CD4-positive, alpha-beta T cell treated with Interleukin-15 for 4 hours (primary cell): ENCODE data around the gene NCKAP5L.
A peak's percentile ranks its signal among the peaks of the same experiment; 100 is the strongest.
"Not testable (repeated sequence)": the region's sequence is repeated elsewhere in the genome, so short reads cannot be mapped to it uniquely, and the experiment has no call there.

Source experiments
- DNase-seq: peaks from one replicate; pipeline ENCODE4 v3.0.0-alpha.2; 2020; ENCODE audit warnings: low spot score

Gene NCKAP5L

GRCh38 chr12:49865782-49866135 is 37.5 kb upstream of the NCKAP5L start:
- DNase-seq, result no peak

- DNase-seq, result no peak
Observed at GRCh38 chr12:49865109-49865781, 37.0 kb upstream of the NCKAP5L start.

GRCh38 chr12:49864798-49865090 is 36.5 kb upstream of the NCKAP5L start:
- DNase-seq, result no peak

GRCh38 chr12:49863946-49864797 is 36.0 kb upstream of the NCKAP5L start:
- no peak for DNase-seq

- DNase-seq, result not testable (repeated sequence)
Observed at GRCh38 chr12:49860921-49861320, 32.7 kb upstream of the NCKAP5L start.

GRCh38 chr12:49855890-49856289 is 27.7 kb upstream of the NCKAP5L start:
- not testable (repeated sequence) for DNase-seq

- no peak for DNase-seq
Observed at GRCh38 chr12:49854976-49855375, 26.8 kb upstream of the NCKAP5L start.

GRCh38 chr12:49853671-49854070 is 25.5 kb upstream of the NCKAP5L start:
- DNase-seq, result no peak

- no peak for DNase-seq
Observed at GRCh38 chr12:49847161-49847560, 18.9 kb upstream of the NCKAP5L start.

- DNase-seq, result no peak
Observed at GRCh38 chr12:49846032-49846431, 17.8 kb upstream of the NCKAP5L start.

- no peak for DNase-seq
Observed at GRCh38 chr12:49843876-49844437, 15.7 kb upstream of the NCKAP5L start.

GRCh38 chr12:49843411-49843810 is 15.2 kb upstream of the NCKAP5L start:
- no peak for DNase-seq

- DNase-seq, result peak; percentile 91
Observed at GRCh38 chr12:49842519-49843352, 14.5 kb upstream of the NCKAP5L start, which contains the start of gene BCDIN3D. TSS of gene BCDIN3D (minus strand) at chr12:49843106. CDS start at chr12:49843087, 19 bp downstream.

- DNase-seq, result peak; percentile 53
Observed at GRCh38 chr12:49838973-49839633, 10.9 kb upstream of the NCKAP5L start.

GRCh38 chr12:49832836-49833421 is 4.7 kb upstream of the NCKAP5L start:
- DNase-seq, result no peak

- DNase-seq, result no peak
Observed at GRCh38 chr12:49831717-49832116, 3.5 kb upstream of the NCKAP5L start.

GRCh38 chr12:49827401-49828099 is 663 bp downstream of the NCKAP5L start:
- DNase-seq, result peak; percentile 17

- no peak for DNase-seq
Observed at GRCh38 chr12:49827051-49827400, 1.2 kb downstream of the NCKAP5L start.

GRCh38 chr12:49825971-49826421 is 2.2 kb downstream of the NCKAP5L start:
- DNase-seq, result no peak

GRCh38 chr12:49825360-49825970 is 2.7 kb downstream of the NCKAP5L start:
- DNase-seq, result peak; percentile 12
